ENCODE results near the gene GHITM. TPM values are rescaled to one million over a fixed set of nuclear protein-coding genes. Genes with fewer than 3 reads are reported as not detected.

GHITM gene
- total RNA-seq, 5 donors from 2014 or later (not counting 1 experiment from before 2014, with no cell fraction given) = 68.6 to 84.9 (median 83.8) TPM

Other genes with a start within 250 kb of the GHITM start
- not detected for gene GPR15LG, start 34.3 kb downstream of the GHITM start, total RNA-seq
- gene CDHR1, start 55.0 kb downstream of the GHITM start, total RNA-seq = 1 to 10 TPM in 3 of 5 donors, under 1 TPM in 2; 0.41 to 2.1 (median 1.1) TPM
- not detected for gene LRIT2, start 86.0 kb downstream of the GHITM start, total RNA-seq
- not detected for gene LRIT1, start 102.0 kb downstream of the GHITM start, total RNA-seq
- gene RGR, start 105.5 kb downstream of the GHITM start, total RNA-seq = not detected
- 100 to 1,000 TPM; 109 to 137 (median 115) TPM for gene CCSER2, start 189.1 kb downstream of the GHITM start, total RNA-seq

Data from T-cell (primary cell).